A549 (cell line): Measurements from ENCODE around the gene NTM.

Experiments used
- BHLHE40 ChIP-seq: IDR thresholded peaks from 2 replicates; pipeline ENCODE4 v1.6.1; 2012; ENCODE audit warnings: low read depth, low read length, inconsistent platforms
- CEBPB ChIP-seq, 2 experiments: fragments of >200 bp in 1 of 2; sonication (Bioruptor Twin) in 1 of 2; formaldehyde crosslinking in 1 of 2; IDR thresholded peaks; 2 replicates each; pipeline ENCODE4 v1.6.1; 2012 to 2016
- FOSL2 ChIP-seq, 2 experiments: fragments of 450-650 bp in 1 of 2; fragments of >200 bp in 1 of 2; sonication (Bioruptor Twin) in 1 of 2; formaldehyde crosslinking; IDR thresholded peaks; 2 replicates each; pipeline versions ENCODE4 v1.5.0 to v1.6.1; 2016 to 2020; ENCODE audit warnings: mild to moderate bottlenecking in 1 of 2, moderate library complexity in 1 of 2
- RFX5 ChIP-seq: fragments of 450-650 bp; IDR thresholded peaks from 2 replicates; pipeline ENCODE4 v1.7.1; 2014; ENCODE audit warnings: antibody characterized with exemption, mild to moderate bottlenecking, moderate library complexity
- RNF2 ChIP-seq: fragments of 200-600 bp; sonication (generic); IDR thresholded peaks from 2 replicates; pipeline ENCODE4 v1.6.1; 2016; ENCODE audit warnings: low read depth, mild to moderate bottlenecking, antibody characterized with exemption, moderate library complexity, borderline replicate concordance
- SMC3 ChIP-seq: fragments of >200 bp; sonication (Bioruptor Twin); formaldehyde crosslinking; IDR thresholded peaks from 3 replicates; pipeline ENCODE4 v1.6.1; 2018; ENCODE audit warnings: inconsistent platforms
- SREBF2 ChIP-seq: fragments of 450-650 bp; IDR thresholded peaks from 2 replicates; pipeline ENCODE4 v1.6.1; 2014; ENCODE audit warnings: mild to moderate bottlenecking, moderate library complexity
- TF ChIP-seq, protein P1 (sequence below): fragments of >200 bp; sonication (Bioruptor Twin); formaldehyde crosslinking; IDR thresholded peaks from 3 replicates; pipeline ENCODE4 v1.5.1; 2016
- TF ChIP-seq, protein P2 (sequence below): fragments of >200 bp; sonication (Bioruptor Twin); formaldehyde crosslinking; IDR thresholded peaks from 3 replicates; pipeline ENCODE4 v1.6.1; 2016
- TF ChIP-seq, protein P3 (sequence below): fragments of 200-600 bp; sonication (generic); IDR thresholded peaks from 2 replicates; pipeline ENCODE4 v1.6.1; 2016; ENCODE audit warnings: antibody characterized with exemption, mild to moderate bottlenecking, moderate library complexity
- TF ChIP-seq, protein P4 (sequence below): fragments of 150-350 bp; IDR thresholded peaks from 2 replicates; pipeline ENCODE4 v1.6.1; 2014; ENCODE audit warnings: low read depth, mild to moderate bottlenecking, low read length

DNA sequence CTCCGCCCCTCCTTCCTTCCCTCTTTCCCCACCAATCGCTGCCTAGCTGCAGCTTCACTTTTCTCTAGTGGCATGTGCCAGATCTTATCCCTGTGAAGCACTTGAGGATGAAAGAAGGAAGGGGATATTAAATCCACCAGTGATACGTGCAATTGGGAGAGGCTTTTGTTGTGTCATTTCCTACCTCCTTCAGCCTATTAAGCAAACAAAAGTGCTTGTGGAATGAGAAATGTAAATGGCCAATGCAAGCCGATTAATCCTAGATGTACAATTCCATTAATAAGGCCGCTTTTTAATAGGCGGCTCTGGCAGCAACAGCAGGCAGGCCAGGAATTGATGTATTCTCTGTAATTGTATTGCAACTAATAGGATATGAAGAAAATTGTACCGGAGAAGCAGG, 23.3 kb downstream of the NTM start:
- TF ChIP-seq, protein P1, sequence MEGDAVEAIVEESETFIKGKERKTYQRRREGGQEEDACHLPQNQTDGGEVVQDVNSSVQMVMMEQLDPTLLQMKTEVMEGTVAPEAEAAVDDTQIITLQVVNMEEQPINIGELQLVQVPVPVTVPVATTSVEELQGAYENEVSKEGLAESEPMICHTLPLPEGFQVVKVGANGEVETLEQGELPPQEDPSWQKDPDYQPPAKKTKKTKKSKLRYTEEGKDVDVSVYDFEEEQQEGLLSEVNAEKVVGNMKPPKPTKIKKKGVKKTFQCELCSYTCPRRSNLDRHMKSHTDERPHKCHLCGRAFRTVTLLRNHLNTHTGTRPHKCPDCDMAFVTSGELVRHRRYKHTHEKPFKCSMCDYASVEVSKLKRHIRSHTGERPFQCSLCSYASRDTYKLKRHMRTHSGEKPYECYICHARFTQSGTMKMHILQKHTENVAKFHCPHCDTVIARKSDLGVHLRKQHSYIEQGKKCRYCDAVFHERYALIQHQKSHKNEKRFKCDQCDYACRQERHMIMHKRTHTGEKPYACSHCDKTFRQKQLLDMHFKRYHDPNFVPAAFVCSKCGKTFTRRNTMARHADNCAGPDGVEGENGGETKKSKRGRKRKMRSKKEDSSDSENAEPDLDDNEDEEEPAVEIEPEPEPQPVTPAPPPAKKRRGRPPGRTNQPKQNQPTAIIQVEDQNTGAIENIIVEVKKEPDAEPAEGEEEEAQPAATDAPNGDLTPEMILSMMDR, result no peak
- TF ChIP-seq, protein P2, sequence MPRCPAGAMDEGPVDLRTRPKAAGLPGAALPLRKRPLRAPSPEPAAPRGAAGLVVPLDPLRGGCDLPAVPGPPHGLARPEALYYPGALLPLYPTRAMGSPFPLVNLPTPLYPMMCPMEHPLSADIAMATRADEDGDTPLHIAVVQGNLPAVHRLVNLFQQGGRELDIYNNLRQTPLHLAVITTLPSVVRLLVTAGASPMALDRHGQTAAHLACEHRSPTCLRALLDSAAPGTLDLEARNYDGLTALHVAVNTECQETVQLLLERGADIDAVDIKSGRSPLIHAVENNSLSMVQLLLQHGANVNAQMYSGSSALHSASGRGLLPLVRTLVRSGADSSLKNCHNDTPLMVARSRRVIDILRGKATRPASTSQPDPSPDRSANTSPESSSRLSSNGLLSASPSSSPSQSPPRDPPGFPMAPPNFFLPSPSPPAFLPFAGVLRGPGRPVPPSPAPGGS, result no peak
- TF ChIP-seq SMC3 (no peak), CEBPB (IDR thresholded peaks at IDR 0.05) (no peak), BHLHE40 (no peak), RFX5 (no peak), FOSL2 (IDR thresholded peaks at IDR 0.05) (no peak), FOSL2 (CRISPR knock-in tag; IDR thresholded peaks at IDR 0.05) (no peak), RNF2 (no peak), SREBF2 (no peak)
- TF ChIP-seq, protein P3, sequence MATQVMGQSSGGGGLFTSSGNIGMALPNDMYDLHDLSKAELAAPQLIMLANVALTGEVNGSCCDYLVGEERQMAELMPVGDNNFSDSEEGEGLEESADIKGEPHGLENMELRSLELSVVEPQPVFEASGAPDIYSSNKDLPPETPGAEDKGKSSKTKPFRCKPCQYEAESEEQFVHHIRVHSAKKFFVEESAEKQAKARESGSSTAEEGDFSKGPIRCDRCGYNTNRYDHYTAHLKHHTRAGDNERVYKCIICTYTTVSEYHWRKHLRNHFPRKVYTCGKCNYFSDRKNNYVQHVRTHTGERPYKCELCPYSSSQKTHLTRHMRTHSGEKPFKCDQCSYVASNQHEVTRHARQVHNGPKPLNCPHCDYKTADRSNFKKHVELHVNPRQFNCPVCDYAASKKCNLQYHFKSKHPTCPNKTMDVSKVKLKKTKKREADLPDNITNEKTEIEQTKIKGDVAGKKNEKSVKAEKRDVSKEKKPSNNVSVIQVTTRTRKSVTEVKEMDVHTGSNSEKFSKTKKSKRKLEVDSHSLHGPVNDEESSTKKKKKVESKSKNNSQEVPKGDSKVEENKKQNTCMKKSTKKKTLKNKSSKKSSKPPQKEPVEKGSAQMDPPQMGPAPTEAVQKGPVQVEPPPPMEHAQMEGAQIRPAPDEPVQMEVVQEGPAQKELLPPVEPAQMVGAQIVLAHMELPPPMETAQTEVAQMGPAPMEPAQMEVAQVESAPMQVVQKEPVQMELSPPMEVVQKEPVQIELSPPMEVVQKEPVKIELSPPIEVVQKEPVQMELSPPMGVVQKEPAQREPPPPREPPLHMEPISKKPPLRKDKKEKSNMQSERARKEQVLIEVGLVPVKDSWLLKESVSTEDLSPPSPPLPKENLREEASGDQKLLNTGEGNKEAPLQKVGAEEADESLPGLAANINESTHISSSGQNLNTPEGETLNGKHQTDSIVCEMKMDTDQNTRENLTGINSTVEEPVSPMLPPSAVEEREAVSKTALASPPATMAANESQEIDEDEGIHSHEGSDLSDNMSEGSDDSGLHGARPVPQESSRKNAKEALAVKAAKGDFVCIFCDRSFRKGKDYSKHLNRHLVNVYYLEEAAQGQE, result no peak
- TF ChIP-seq, protein P4, sequence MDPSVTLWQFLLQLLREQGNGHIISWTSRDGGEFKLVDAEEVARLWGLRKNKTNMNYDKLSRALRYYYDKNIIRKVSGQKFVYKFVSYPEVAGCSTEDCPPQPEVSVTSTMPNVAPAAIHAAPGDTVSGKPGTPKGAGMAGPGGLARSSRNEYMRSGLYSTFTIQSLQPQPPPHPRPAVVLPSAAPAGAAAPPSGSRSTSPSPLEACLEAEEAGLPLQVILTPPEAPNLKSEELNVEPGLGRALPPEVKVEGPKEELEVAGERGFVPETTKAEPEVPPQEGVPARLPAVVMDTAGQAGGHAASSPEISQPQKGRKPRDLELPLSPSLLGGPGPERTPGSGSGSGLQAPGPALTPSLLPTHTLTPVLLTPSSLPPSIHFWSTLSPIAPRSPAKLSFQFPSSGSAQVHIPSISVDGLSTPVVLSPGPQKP, result no peak
